Esophagus (tissue), 2 donors: ENCODE measurements around the gene ORMDL3. TPM values are rescaled to one million over a fixed set of nuclear protein-coding genes. Genes with fewer than 3 reads are reported as not detected.
"Not testable (repeated sequence)": the region's sequence is repeated elsewhere in the genome, so short reads cannot be mapped to it uniquely, and the experiment has no call there.

Source experiments
- H3K27ac ChIP-seq, 2 donors: one replicate each; pipeline ENCODE4 v1.5.1; 2013; ENCODE audit warnings: low read depth in 2 of 2, mild to moderate bottlenecking in 2 of 2, inconsistent platforms in 1 of 2, low read length in 1 of 2, moderate library complexity in 1 of 2
- H3K27me3 ChIP-seq, 2 donors: one replicate each; pipeline ENCODE4 v1.6.1; 2013; ENCODE audit warnings: low read length in 2 of 2, control low read depth in 1 of 2, mild to moderate bottlenecking in 1 of 2; ENCODE audit not compliant: insufficient read depth in 2 of 2, control insufficient read depth in 1 of 2
- H3K36me3 ChIP-seq, 2 donors: one replicate each; pipeline ENCODE4 v1.6.1; 2013; ENCODE audit warnings: low read length in 1 of 2; ENCODE audit not compliant: control insufficient read depth in 2 of 2, insufficient read depth in 2 of 2
- H3K4me1 ChIP-seq, 2 donors: one replicate each; pipeline ENCODE4 v1.6.1; 2013; ENCODE audit warnings: low read length in 1 of 2; ENCODE audit not compliant: control insufficient read depth in 2 of 2, insufficient read depth in 2 of 2
- H3K4me3 ChIP-seq, 2 donors: one replicate each; pipeline ENCODE4 v1.5.1; 2013; ENCODE audit warnings: low read length in 2 of 2, mild to moderate bottlenecking in 2 of 2, low read depth in 1 of 2, moderate library complexity in 1 of 2
- H3K9me3 ChIP-seq, 2 donors: one replicate each; pipeline ENCODE4 v1.6.1; 2013; ENCODE audit warnings: mild to moderate bottlenecking in 2 of 2, low read depth in 1 of 2, low read length in 1 of 2, moderate library complexity in 1 of 2; ENCODE audit not compliant: control insufficient read depth in 2 of 2, insufficient read depth in 1 of 2
- WGBS, 2 donors: extraction: QIAGEN DNeasy Blood & Tissue Kit; methylation state at CpG; one replicate each; pipeline ENCODE4 v1.1.7; 2013; 5-methylcytosine and 5-hydroxymethylcytosine counted together
- polyA plus RNA-seq, 2 donors: library from polyadenylated mRNA; stranded (reverse); fragments of 200-250 nt; gene quantifications; one replicate each; pipeline ENCODE4 v1.2.3, GENCODE V29; 2013
- donor health status: healthy with polysubstance abuse.
- donor health status: Bipolar disorder and iron deficiency.

ORMDL3 gene
- polyA plus RNA-seq, 2 donors = 21.8 to 23.0 TPM

GRCh38 chr17:39920218-39921210 lies 6.9 kb downstream of the ORMDL3 start:
- Histone ChIP-seq H3K4me1 (peaks cover 4 to 9% of the 10 kb centered on the region in 2 donors), H3K27ac (no peak overlapping the region), H3K36me3 (peaks cover 4 to 32% of the 10 kb centered on the region in 2 donors), H3K27me3 (no peaks in the 10 kb centered on the region), H3K9me3 (no peaks in the 10 kb centered on the region), H3K4me3 (no peak overlapping the region)
- 72 to 73% methylated on average over 19 of the region's 19 CpGs for WGBS, 2 donors

- H3K4me1 ChIP-seq = peaks cover 2 to 4% of the 10 kb centered on the region in 2 donors
- H3K36me3 ChIP-seq = peaks cover 4 to 30% of the 10 kb centered on the region in 2 donors
- H3K27me3 ChIP-seq = no peaks in the 10 kb centered on the region
- H3K27ac ChIP-seq = no peak overlapping the region
- H3K9me3 ChIP-seq = no peaks in the 10 kb centered on the region
- no peak overlapping the region for H3K4me3 ChIP-seq
- WGBS, 2 donors = 94 to 97% methylated on average over 9 of the region's 9 CpGs
Measured at GRCh38 chr17:39919087-39919683, 8.2 kb downstream of the ORMDL3 start.

- Histone ChIP-seq H3K4me1 (peaks cover 2 to 4% of the 10 kb centered on the region in 2 donors), H3K9me3 (no peaks in the 10 kb centered on the region), H3K36me3 (peaks cover 0 to 13% of the 10 kb centered on the region in 2 donors), H3K4me3 (no peak overlapping the region), H3K27ac (no peak overlapping the region), H3K27me3 (no peaks in the 10 kb centered on the region)
- WGBS, 2 donors = 82 to 90% methylated on average over 7 of the region's 7 CpGs
Measured at GRCh38 chr17:39916918-39917317, 10.5 kb downstream of the ORMDL3 start.

GRCh38 chr17:39915559-39915958 lies 11.8 kb downstream of the ORMDL3 start:
- Histone ChIP-seq H3K27me3 (no peaks in the 10 kb centered on the region), H3K27ac (no peak overlapping the region), H3K9me3 (no peaks in the 10 kb centered on the region), H3K4me1 (peaks cover 0 to 2% of the 10 kb centered on the region in 2 donors), H3K36me3 (peaks cover 2 to 8% of the 10 kb centered on the region in 2 donors), H3K4me3 (no peak overlapping the region)
- 72 to 87% methylated on average over 4 of the region's 4 CpGs for WGBS, 2 donors

- Histone ChIP-seq H3K27me3 (no peaks in the 10 kb centered on the region), H3K4me3 (no peak overlapping the region), H3K27ac (no peak overlapping the region), H3K4me1 (no peaks in the 10 kb centered on the region), H3K9me3 (no peaks in the 10 kb centered on the region), H3K36me3 (peaks cover 1 to 2% of the 10 kb centered on the region in 2 donors)
- WGBS, 2 donors = 88% methylated on average over 3 of the region's 3 CpGs
Measured at GRCh38 chr17:39913989-39914388, 13.4 kb downstream of the ORMDL3 start.

- 88 to 94% methylated on average over 6 of the region's 6 CpGs for WGBS, 2 donors
- Histone ChIP-seq H3K36me3 (peaks cover 0 to 2% of the 10 kb centered on the region in 2 donors), H3K27me3 (no peaks in the 10 kb centered on the region), H3K4me3 (no peak overlapping the region), H3K9me3 (no peaks in the 10 kb centered on the region), H3K4me1 (no peaks in the 10 kb centered on the region), H3K27ac (no peak overlapping the region)
Measured at GRCh38 chr17:39908789-39909352, 18.5 kb downstream of the ORMDL3 start.

GRCh38 chr17:39904990-39905288 lies 22.5 kb downstream of the ORMDL3 start:
- H3K4me1 ChIP-seq = no peaks in the 10 kb centered on the region

GRCh38 chr17:39903158-39903884 lies 24.1 kb downstream of the ORMDL3 start:
- Histone ChIP-seq H3K27ac (no peak overlapping the region), H3K9me3 (no peaks in the 10 kb centered on the region), H3K4me1 (no peaks in the 10 kb centered on the region), H3K27me3 (no peaks in the 10 kb centered on the region), H3K36me3 (no peaks in the 10 kb centered on the region), H3K4me3 (no peak overlapping the region)
- 93 to 96% methylated on average over 4 of the region's 4 CpGs for WGBS, 2 donors

More at GRCh38 chr17:39904990-39905288, 22.5 kb downstream of the ORMDL3 start:
- WGBS, 2 donors = 82 to 83% methylated on average over 3 of the region's 3 CpGs
- no peaks in the 10 kb centered on the region for H3K36me3 ChIP-seq
- H3K27ac ChIP-seq = no peak overlapping the region
- H3K9me3 ChIP-seq = no peaks in the 10 kb centered on the region
- no peak overlapping the region for H3K4me3 ChIP-seq
- no peaks in the 10 kb centered on the region for H3K27me3 ChIP-seq

GRCh38 chr17:39902027-39902426 lies 25.4 kb downstream of the ORMDL3 start:
- WGBS, 2 donors = 94 to 98% methylated on average over 2 of the region's 2 CpGs
- H3K27ac ChIP-seq, H3K27me3 ChIP-seq, H3K36me3 ChIP-seq, H3K4me1 ChIP-seq, H3K9me3 ChIP-seq, H3K4me3 ChIP-seq: not testable (repeated sequence)
